H9 (cell line): ENCODE data around the gene BRAF. TPM values are rescaled to one million over a fixed set of nuclear protein-coding genes. Genes with fewer than 3 reads are reported as not detected.
"Not testable (repeated sequence)": the region's sequence is repeated elsewhere in the genome, so short reads cannot be mapped to it uniquely, and the experiment has no call there.

Source experiments
- DNase-seq: peaks from one replicate; pipeline ENCODE4 v3.0.0-alpha.2; 2017
- H2AFZ ChIP-seq: one replicate; pipeline ENCODE4 v1.6.1; 2013; ENCODE audit warnings: mild to moderate bottlenecking, low read length, control low read depth, moderate library complexity
- H2AK5ac ChIP-seq: 2 replicates; pipeline ENCODE4 v1.6.1; 2013; ENCODE audit warnings: low read length, control low read depth, mixed read lengths; ENCODE audit not compliant: insufficient read length
- H2BK120ac ChIP-seq: one replicate; pipeline ENCODE4 v1.6.1; 2013; ENCODE audit warnings: low read depth, mild to moderate bottlenecking, low read length, control low read depth, inconsistent platforms; ENCODE audit not compliant: poor library complexity, severe bottlenecking
- H2BK12ac ChIP-seq: 2 replicates; pipeline ENCODE4 v1.6.1; 2013; ENCODE audit warnings: low read length, control low read depth, mixed read lengths, low read depth; ENCODE audit not compliant: insufficient read length
- H2BK15ac ChIP-seq: 2 replicates; pipeline ENCODE4 v1.6.1; 2013; ENCODE audit warnings: low read depth, low read length, control low read depth
- H2BK20ac ChIP-seq: one replicate; pipeline ENCODE4 v1.6.1; 2013; ENCODE audit warnings: low read depth, mild to moderate bottlenecking, low read length, control low read depth, inconsistent platforms; ENCODE audit not compliant: poor library complexity, severe bottlenecking
- H2BK5ac ChIP-seq: 2 replicates; pipeline ENCODE4 v1.6.1; 2013; ENCODE audit warnings: low read length, control low read depth, mixed read lengths; ENCODE audit not compliant: insufficient read length
- H3K14ac ChIP-seq: 2 replicates; pipeline ENCODE4 v1.6.1; 2013; ENCODE audit warnings: low read length, control low read depth; ENCODE audit not compliant: insufficient read depth
- H3K18ac ChIP-seq: 2 replicates; pipeline ENCODE4 v1.6.1; 2013; ENCODE audit warnings: low read depth, mild to moderate bottlenecking, mixed read lengths, low read length, control low read depth; ENCODE audit not compliant: insufficient read length
- H3K23ac ChIP-seq: 2 replicates; pipeline ENCODE4 v1.6.1; 2013; ENCODE audit warnings: low read length, control low read depth, mixed read lengths, low read depth; ENCODE audit not compliant: insufficient read length
- H3K23me2 ChIP-seq: 2 replicates; pipeline ENCODE4 v1.6.1; 2013; ENCODE audit warnings: low read depth, mild to moderate bottlenecking, mixed read lengths, low read length, control low read depth; ENCODE audit not compliant: insufficient read length, poor library complexity, severe bottlenecking
- H3K27ac ChIP-seq: 2 replicates; pipeline ENCODE4 v1.5.1; 2013; ENCODE audit warnings: low read length, control low read depth, mixed read lengths, low read depth; ENCODE audit not compliant: insufficient read length
- H3K27me3 ChIP-seq: 2 replicates; pipeline ENCODE4 v1.6.1; 2013; ENCODE audit warnings: low read length, control low read depth, inconsistent platforms; ENCODE audit not compliant: insufficient read depth
- H3K4ac ChIP-seq: 2 replicates; pipeline ENCODE4 v1.6.1; 2013; ENCODE audit warnings: low read depth, mild to moderate bottlenecking, control low read depth, inconsistent platforms, low read length, moderate library complexity
- H3K4me1 ChIP-seq: 2 replicates; pipeline ENCODE4 v1.6.1; 2013; ENCODE audit warnings: low read length, control low read depth, inconsistent platforms; ENCODE audit not compliant: insufficient read depth
- H3K4me2 ChIP-seq: 2 replicates; pipeline ENCODE4 v1.6.1; 2013; ENCODE audit warnings: low read length, control low read depth, mixed read lengths; ENCODE audit not compliant: insufficient read length, insufficient read depth
- H3K56ac ChIP-seq: 2 replicates; pipeline ENCODE4 v1.6.1; 2013; ENCODE audit warnings: low read depth, mild to moderate bottlenecking, mixed read lengths, low read length, control low read depth; ENCODE audit not compliant: insufficient read length
- H3K79me1 ChIP-seq: 2 replicates; pipeline ENCODE4 v1.6.1; 2013; ENCODE audit warnings: low read depth, mild to moderate bottlenecking, moderate library complexity, low read length, control low read depth, inconsistent platforms; ENCODE audit not compliant: insufficient read depth, poor library complexity, severe bottlenecking
- H3K79me2 ChIP-seq: 2 replicates; pipeline ENCODE4 v1.6.1; 2013; ENCODE audit warnings: low read length, control low read depth, inconsistent platforms; ENCODE audit not compliant: insufficient read depth
- H3K9ac ChIP-seq: 2 replicates; pipeline ENCODE4 v1.6.1; 2013; ENCODE audit warnings: low read length, control low read depth, mixed read lengths; ENCODE audit not compliant: insufficient read length; ENCODE audit errors: extremely low read depth
- H3K9me3 ChIP-seq: one replicate; pipeline ENCODE4 v1.6.1; 2013; ENCODE audit warnings: low read depth, low read length, inconsistent platforms; ENCODE audit not compliant: control insufficient read depth
- H3T11ph ChIP-seq: one replicate; pipeline ENCODE4 v1.6.1; 2013; ENCODE audit warnings: mild to moderate bottlenecking, low read length, control low read depth, inconsistent platforms
- H4K20me1 ChIP-seq: one replicate; pipeline ENCODE4 v1.6.1; 2013; ENCODE audit not compliant: control insufficient read depth, insufficient read length, insufficient read depth
- H4K5ac ChIP-seq: 2 replicates; pipeline ENCODE4 v1.6.1; 2013; ENCODE audit warnings: low read depth, mild to moderate bottlenecking, mixed read lengths, low read length, control low read depth; ENCODE audit not compliant: insufficient read length
- H4K8ac ChIP-seq: replicated peaks from 2 replicates; pipeline ENCODE4 v1.6.1; 2013; ENCODE audit warnings: low read length, control low read depth, mixed read lengths, low read depth; ENCODE audit not compliant: insufficient read length
- H4K91ac ChIP-seq: 2 replicates; pipeline ENCODE4 v1.6.1; 2013; ENCODE audit warnings: low read depth, mild to moderate bottlenecking, moderate library complexity, mixed read lengths, low read length, control low read depth; ENCODE audit not compliant: insufficient read length
- H3K27ac Mint-ChIP-seq, 3 experiments: 2 replicates in 2 of 3; 3 replicates in 1 of 3; pipeline ENCODE4 v1.8.0; 2020 to 2021; ENCODE audit warnings: mixed read lengths in 3 of 3, mild to moderate bottlenecking in 1 of 3, moderate library complexity in 1 of 3
- H3K27me3 Mint-ChIP-seq: 2 replicates; pipeline ENCODE4 v1.8.0; 2021; ENCODE audit warnings: low read depth, mild to moderate bottlenecking, moderate library complexity, mixed read lengths
- H3K36me3 Mint-ChIP-seq, 3 experiments: 2 replicates in 2 of 3; 3 replicates in 1 of 3; pipeline ENCODE4 v1.8.0; 2020 to 2021; ENCODE audit warnings: low read depth in 3 of 3, mixed read lengths in 3 of 3; ENCODE audit not compliant: insufficient read depth in 1 of 3
- H3K4me1 Mint-ChIP-seq, 2 experiments: 2 replicates each; pipeline ENCODE4 v1.8.0; 2020; ENCODE audit warnings: mixed read lengths in 2 of 2
- H3K4me3 Mint-ChIP-seq, 2 experiments: 2 replicates in 1 of 2; 3 replicates in 1 of 2; pipeline ENCODE4 v1.8.0; 2020 to 2021; ENCODE audit warnings: mild to moderate bottlenecking in 2 of 2, mixed read lengths in 2 of 2, moderate library complexity in 1 of 2
- H3K9me3 Mint-ChIP-seq, 2 experiments: 2 replicates in 1 of 2; 3 replicates in 1 of 2; pipeline ENCODE4 v1.8.0; 2020; ENCODE audit warnings: mild to moderate bottlenecking in 2 of 2, mixed read lengths in 2 of 2, moderate library complexity in 1 of 2
- WGBS: extraction: QIAGEN DNeasy Blood & Tissue Kit; methylation state at CpG from one replicate; pipeline ENCODE4 v1.1.7; 2013; ENCODE audit warnings: missing lambda C conversion rate, low lambda C conversion rate, mixed read lengths; ENCODE audit not compliant: insufficient read length; ENCODE audit errors: extremely low coverage; 5-methylcytosine and 5-hydroxymethylcytosine counted together
- total RNA-seq: library from RNA; stranded (reverse); gene quantifications from 2 replicates; pipeline ENCODE4 v1.2.1, GENCODE V29; 2021
- TF ChIP-seq, protein P1 (sequence below): fragments of 200-600 bp; sonication (generic); conservative IDR thresholded peaks from 3 replicates; pipeline ENCODE4 v1.8.0; 2021; ENCODE audit warnings: antibody characterized with exemption, mild to moderate bottlenecking

BRAF gene
- total RNA-seq, 1 experiment from 2014 or later: 32.9 TPM

DNA sequence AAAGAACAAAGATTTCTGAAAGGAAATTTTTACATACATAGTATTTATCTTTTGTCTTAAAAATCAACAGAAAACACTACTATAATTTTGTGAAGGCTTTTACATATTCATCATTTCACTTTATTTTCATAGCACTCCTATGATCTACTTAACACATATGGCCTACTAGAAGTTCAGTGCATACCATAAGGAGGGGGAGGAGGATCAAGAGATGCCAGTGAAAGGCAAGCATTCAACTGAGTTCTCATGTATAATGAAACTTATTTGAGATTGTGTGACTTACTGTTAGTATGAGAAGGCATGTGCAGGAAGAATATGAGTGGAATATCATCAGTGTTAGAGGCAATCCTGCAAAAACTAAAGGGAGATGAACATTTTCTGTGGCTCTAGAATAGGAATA, 10.6 kb downstream of the BRAF start:
- DNase-seq: no peak
- Histone ChIP-seq H4K20me1 (no peaks in the 10 kb centered on the region), H3K9me3 (no peaks in the 10 kb centered on the region)

DNA sequence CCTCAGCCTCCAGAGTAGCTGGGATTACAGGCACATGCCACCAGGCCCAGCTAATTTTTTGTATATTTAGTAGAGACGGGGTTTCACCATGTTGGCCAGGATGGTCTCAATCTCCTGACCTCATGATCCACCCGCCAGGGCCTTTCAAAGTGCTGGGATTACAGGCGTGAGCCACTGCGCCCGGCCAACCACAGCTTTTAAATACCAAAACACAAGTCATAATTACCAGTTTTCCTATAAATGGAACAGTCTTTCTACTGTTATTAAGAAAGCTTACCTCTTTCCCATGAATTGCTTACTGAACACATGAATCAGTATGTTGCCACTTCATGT, 11.2 kb downstream of the BRAF start:
- H4K20me1 ChIP-seq, H3K9me3 ChIP-seq, H3K27ac ChIP-seq, H3K23ac ChIP-seq, H3K4me3 Mint-ChIP-seq, H2BK12ac ChIP-seq, H3K18ac ChIP-seq, H3K79me1 ChIP-seq, H3T11ph ChIP-seq, H3K4me1 ChIP-seq, H2BK15ac ChIP-seq, H4K8ac ChIP-seq, H2BK120ac ChIP-seq, H3K27me3 ChIP-seq, H3K23me2 ChIP-seq, H3K4me2 ChIP-seq, DNase-seq, H2BK20ac ChIP-seq, H3K4ac ChIP-seq, H2AK5ac ChIP-seq, H3K9me3 Mint-ChIP-seq, H3K27ac Mint-ChIP-seq, H3K56ac ChIP-seq, H3K36me3 Mint-ChIP-seq, H3K9ac ChIP-seq, H4K91ac ChIP-seq, H3K14ac ChIP-seq, H2BK5ac ChIP-seq, H3K27me3 Mint-ChIP-seq, H2AFZ ChIP-seq, H4K5ac ChIP-seq: not testable (repeated sequence)
- no CpG with 5 or more reads among the region's 5 CpGs for WGBS
- H3K4me1 Mint-ChIP-seq: peaks cover 19 to 30% of the 10 kb centered on the region in 2 experiments
- H3K79me2 ChIP-seq: peaks cover 12% of the 10 kb centered on the region; the same call in 1 of the 2 replicates

More for the DNA sequence above, 10.6 kb downstream of the BRAF start:
- no peak overlapping the region for H3K4me3 Mint-ChIP-seq
- Histone ChIP-seq H3K4ac (no peak overlapping the region), H3K4me2 (no peak overlapping the region), H3K14ac (no peak overlapping the region), H4K8ac (no peak overlapping the region), H3K9ac (no peak overlapping the region), H2BK120ac (no peak overlapping the region), H3K56ac (no peak overlapping the region), H3K27me3 (no peaks in the 10 kb centered on the region; the same call in 1 of the 2 replicates), H3K18ac (no peak overlapping the region), H3K27ac (no peak overlapping the region), H4K91ac (no peak overlapping the region), H4K5ac (no peak overlapping the region), H2BK15ac (no peak overlapping the region), H3K79me2 (peaks cover 12% of the 10 kb centered on the region; the same call in 1 of the 2 replicates), H3K79me1 (peaks cover 6% of the 10 kb centered on the region), H3K23ac (no peak overlapping the region), H3K4me1 (peaks cover 3% of the 10 kb centered on the region; the same call in 1 of the 2 replicates), H2AFZ (no peak overlapping the region), H2BK20ac (no peak overlapping the region), H2BK12ac (no peak overlapping the region), H3K23me2 (no peaks in the 10 kb centered on the region), H3T11ph (no peak overlapping the region), H2BK5ac (no peak overlapping the region), H2AK5ac (no peak overlapping the region)
- H3K27ac Mint-ChIP-seq: no peak overlapping the region
- peaks cover 8% of the 10 kb centered on the region for H3K27me3 Mint-ChIP-seq
- H3K9me3 Mint-ChIP-seq: peaks cover 6 to 9% of the 10 kb centered on the region in 2 experiments; a peak in 1 of 5 replicates
- H3K36me3 Mint-ChIP-seq: peaks cover 0 to 8% (median 8%) of the 10 kb centered on the region in 3 experiments; a peak in 5 of 7 replicates
- peaks cover 19 to 30% of the 10 kb centered on the region in 2 experiments for H3K4me1 Mint-ChIP-seq
- TF ChIP-seq, protein P1, sequence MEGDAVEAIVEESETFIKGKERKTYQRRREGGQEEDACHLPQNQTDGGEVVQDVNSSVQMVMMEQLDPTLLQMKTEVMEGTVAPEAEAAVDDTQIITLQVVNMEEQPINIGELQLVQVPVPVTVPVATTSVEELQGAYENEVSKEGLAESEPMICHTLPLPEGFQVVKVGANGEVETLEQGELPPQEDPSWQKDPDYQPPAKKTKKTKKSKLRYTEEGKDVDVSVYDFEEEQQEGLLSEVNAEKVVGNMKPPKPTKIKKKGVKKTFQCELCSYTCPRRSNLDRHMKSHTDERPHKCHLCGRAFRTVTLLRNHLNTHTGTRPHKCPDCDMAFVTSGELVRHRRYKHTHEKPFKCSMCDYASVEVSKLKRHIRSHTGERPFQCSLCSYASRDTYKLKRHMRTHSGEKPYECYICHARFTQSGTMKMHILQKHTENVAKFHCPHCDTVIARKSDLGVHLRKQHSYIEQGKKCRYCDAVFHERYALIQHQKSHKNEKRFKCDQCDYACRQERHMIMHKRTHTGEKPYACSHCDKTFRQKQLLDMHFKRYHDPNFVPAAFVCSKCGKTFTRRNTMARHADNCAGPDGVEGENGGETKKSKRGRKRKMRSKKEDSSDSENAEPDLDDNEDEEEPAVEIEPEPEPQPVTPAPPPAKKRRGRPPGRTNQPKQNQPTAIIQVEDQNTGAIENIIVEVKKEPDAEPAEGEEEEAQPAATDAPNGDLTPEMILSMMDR: no peak
